GM21526 (cell line): ENCODE measurements around the gene PBX3.

Experiments
- ATAC-seq: cut with Tn5 transposase; IDR thresholded peaks from one replicate; pipeline ENCODE4 v1.9.1; 2021; ENCODE audit warnings: moderate library complexity; ENCODE audit not compliant: unreplicated experiment, low FRiP score

Gene PBX3

GRCh38 chr9:125854553-125855275, 107.5 kb downstream of the PBX3 start:
- ATAC-seq: no peak

GRCh38 chr9:125856331-125856730, 109.2 kb downstream of the PBX3 start:
- ATAC-seq: no peak

- ATAC-seq: no peak
Measured at GRCh38 chr9:125861405-125862058, 114.4 kb downstream of the PBX3 start.

GRCh38 chr9:125863923-125864322, 116.8 kb downstream of the PBX3 start:
- no peak for ATAC-seq

GRCh38 chr9:125867751-125868415, 120.7 kb downstream of the PBX3 start:
- no peak for ATAC-seq

GRCh38 chr9:125878164-125878631, 131.0 kb downstream of the PBX3 start:
- no peak for ATAC-seq

- ATAC-seq: no peak
Measured at GRCh38 chr9:125881042-125881441, 133.9 kb downstream of the PBX3 start.

GRCh38 chr9:125883565-125884217, 136.5 kb downstream of the PBX3 start:
- ATAC-seq: no peak

- ATAC-seq: no peak
Measured at GRCh38 chr9:125884218-125884595, 137.0 kb downstream of the PBX3 start.

GRCh38 chr9:125885405-125886034, 138.3 kb downstream of the PBX3 start:
- no peak for ATAC-seq

- ATAC-seq: no peak
Measured at GRCh38 chr9:125886365-125886764, 139.2 kb downstream of the PBX3 start.

GRCh38 chr9:125887172-125887571, 140.0 kb downstream of the PBX3 start:
- ATAC-seq: no peak

GRCh38 chr9:125888211-125888610, 141.0 kb downstream of the PBX3 start:
- ATAC-seq: no peak

- no peak for ATAC-seq
Measured at GRCh38 chr9:125889112-125889475, 141.9 kb downstream of the PBX3 start.

- no peak for ATAC-seq
Measured at GRCh38 chr9:125889476-125890419, 142.6 kb downstream of the PBX3 start.

GRCh38 chr9:125890826-125891225, 143.7 kb downstream of the PBX3 start:
- ATAC-seq: no peak

GRCh38 chr9:125893277-125893676, 146.1 kb downstream of the PBX3 start:
- ATAC-seq: no peak

- ATAC-seq: no peak
Measured at GRCh38 chr9:125894566-125894965, 147.4 kb downstream of the PBX3 start.

GRCh38 chr9:125896404-125896803, 149.2 kb downstream of the PBX3 start:
- no peak for ATAC-seq

GRCh38 chr9:125896964-125897363, 149.8 kb downstream of the PBX3 start:
- no peak for ATAC-seq
